Mesodermal cell (in vitro differentiated cells): ENCODE data around the gene CCDC68.
"Not testable (repeated sequence)": the region's sequence is repeated elsewhere in the genome, so short reads cannot be mapped to it uniquely, and the experiment has no call there.

Experiments used
- H3K27ac ChIP-seq: 2 replicates; pipeline ENCODE4 v1.7.0; 2013; ENCODE audit warnings: mild to moderate bottlenecking, low read depth, low read length, moderate library complexity; ENCODE audit not compliant: severe bottlenecking
- H3K36me3 ChIP-seq: 2 replicates; pipeline ENCODE4 v1.7.1; 2013; ENCODE audit warnings: mild to moderate bottlenecking, low read length, moderate library complexity; ENCODE audit not compliant: control insufficient read depth, insufficient read depth
- H3K4me1 ChIP-seq: one replicate; pipeline ENCODE4 v1.7.1; 2013; ENCODE audit warnings: mild to moderate bottlenecking, low read length; ENCODE audit not compliant: insufficient read depth, control insufficient read depth, poor library complexity, severe bottlenecking
- H3K4me3 ChIP-seq: 2 replicates; pipeline ENCODE4 v1.7.0; 2013; ENCODE audit warnings: low read length, control low read depth, mild to moderate bottlenecking; ENCODE audit not compliant: insufficient read depth, poor library complexity, severe bottlenecking; ENCODE audit errors: extremely low read depth
- H3K9me3 ChIP-seq: 2 replicates; pipeline ENCODE4 v1.7.1; 2013; ENCODE audit warnings: mild to moderate bottlenecking, low read length, moderate library complexity; ENCODE audit not compliant: control insufficient read depth
- WGBS, 2 experiments: methylation state at CpG; one replicate each; pipeline ENCODE4 v1.1.5; 2013; ENCODE audit warnings: missing lambda C conversion rate in 2 of 2; ENCODE audit not compliant: insufficient coverage in 2 of 2; 5-methylcytosine and 5-hydroxymethylcytosine counted together

Gene CCDC68

GRCh38 chr18:54856105-54856646 is 103.1 kb downstream of the CCDC68 start:
- Histone ChIP-seq H3K9me3 (no peaks in the 10 kb centered on the region), H3K4me1 (no peaks in the 10 kb centered on the region)
- 46 to 50% methylated on average over 2 of the region's 2 CpGs for WGBS, 2 experiments

DNA sequence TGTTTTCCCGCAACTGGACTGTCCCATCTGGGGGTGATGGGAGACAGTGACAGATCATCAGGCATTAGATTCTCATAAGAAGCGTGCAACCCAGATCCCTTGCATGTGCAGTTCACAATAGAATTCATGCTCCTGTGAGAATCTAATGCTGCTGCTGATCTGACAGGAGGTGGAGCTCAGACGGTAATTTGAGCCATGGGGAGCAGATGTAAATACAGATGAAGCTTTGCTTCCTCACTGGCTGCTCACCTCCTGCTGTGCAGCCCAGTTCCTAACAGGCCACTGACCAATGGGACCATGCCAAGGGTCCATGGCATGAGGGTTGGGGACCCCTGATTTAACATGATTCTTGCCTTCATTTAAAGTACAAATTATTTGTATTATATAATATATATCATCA is 104.2 kb downstream of the CCDC68 start:
- not testable (repeated sequence) for H3K4me3 ChIP-seq, H3K9me3 ChIP-seq, H3K4me1 ChIP-seq, H3K27ac ChIP-seq, H3K36me3 ChIP-seq
- 94 to 100% methylated on average over 1 to 2 of the region's 3 CpGs for WGBS, 2 experiments

More at GRCh38 chr18:54856105-54856646, 103.1 kb downstream of the CCDC68 start:
- no peaks in the 10 kb centered on the region for H3K36me3 ChIP-seq
- no peak overlapping the region for H3K4me3 ChIP-seq
- H3K27ac ChIP-seq, result no peak overlapping the region

DNA sequence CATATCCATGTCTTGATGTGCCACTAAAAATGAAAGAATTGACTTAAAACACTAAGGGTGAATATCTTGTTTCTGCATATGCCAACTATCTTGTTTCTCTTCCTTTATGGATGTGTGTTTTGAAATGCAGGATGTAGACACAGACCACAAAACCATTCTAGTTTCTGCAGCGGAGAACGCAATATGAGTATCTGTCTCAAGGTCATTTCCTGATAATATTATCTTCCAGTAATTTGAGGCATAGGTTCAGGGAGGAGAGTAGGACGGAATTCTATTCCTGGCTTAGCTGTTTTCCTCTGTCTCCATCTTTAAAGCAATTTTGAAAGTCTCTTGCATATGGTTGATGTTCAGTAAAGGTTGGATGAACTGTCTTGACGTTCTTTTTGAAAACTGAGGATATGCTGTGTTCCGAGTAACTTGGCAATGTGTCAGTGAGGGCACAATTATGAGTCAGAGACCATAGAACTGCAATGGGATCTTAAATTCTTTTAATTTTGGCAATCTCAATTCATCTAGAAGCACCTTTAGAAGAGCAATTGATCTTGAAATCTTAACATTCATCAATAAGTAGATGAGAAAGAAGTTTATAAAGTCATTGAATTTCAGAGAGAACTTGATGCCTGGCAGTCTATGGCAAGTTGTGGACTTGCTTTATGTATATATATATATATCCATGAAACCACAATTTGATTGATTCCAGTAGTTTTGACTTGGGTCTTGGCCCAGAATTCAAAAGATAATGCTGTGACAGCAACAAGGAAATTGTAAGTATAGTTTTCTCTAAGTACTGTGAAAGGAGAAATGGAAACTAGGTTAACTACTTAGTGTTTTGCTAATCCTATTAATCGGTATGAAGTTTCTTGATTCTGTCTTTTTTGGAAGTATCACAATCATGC is 106.2 kb downstream of the CCDC68 start:
- Histone ChIP-seq H3K4me3 (no peak overlapping the region), H3K4me1 (no peaks in the 10 kb centered on the region), H3K27ac (no peak overlapping the region), H3K9me3 (no peaks in the 10 kb centered on the region), H3K36me3 (no peaks in the 10 kb centered on the region)
- WGBS, 2 experiments, result 89 to 100% methylated on average over 2 to 5 of the region's 6 CpGs
